ENCODE results near the gene ACSL4.
"Not testable (repeated sequence)": the region's sequence is repeated elsewhere in the genome, so short reads cannot be mapped to it uniquely, and the experiment has no call there.

ACSL4 gene

DNA sequence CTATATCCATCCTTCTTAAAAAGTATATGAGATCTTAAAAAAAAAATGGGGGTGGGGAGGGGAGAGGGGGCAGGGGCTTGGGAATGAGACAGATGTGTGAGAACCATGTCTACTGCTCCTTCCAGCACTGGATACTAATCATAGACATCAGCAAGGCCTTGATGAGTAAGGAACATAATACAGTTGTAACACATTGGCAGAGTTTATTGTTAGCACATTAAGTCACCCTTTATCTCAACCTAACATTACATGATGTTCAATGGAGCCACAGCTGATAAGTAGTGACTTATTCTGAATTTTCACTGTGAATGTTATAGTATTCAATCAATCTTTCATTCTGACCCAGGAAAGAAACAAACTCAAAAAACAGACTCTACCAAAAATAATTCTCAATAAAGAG, 60.8 kb downstream of the ACSL4 start:
- no peak for DNase-seq (ENCODE audit: low read depth, low spot score)

DNA sequence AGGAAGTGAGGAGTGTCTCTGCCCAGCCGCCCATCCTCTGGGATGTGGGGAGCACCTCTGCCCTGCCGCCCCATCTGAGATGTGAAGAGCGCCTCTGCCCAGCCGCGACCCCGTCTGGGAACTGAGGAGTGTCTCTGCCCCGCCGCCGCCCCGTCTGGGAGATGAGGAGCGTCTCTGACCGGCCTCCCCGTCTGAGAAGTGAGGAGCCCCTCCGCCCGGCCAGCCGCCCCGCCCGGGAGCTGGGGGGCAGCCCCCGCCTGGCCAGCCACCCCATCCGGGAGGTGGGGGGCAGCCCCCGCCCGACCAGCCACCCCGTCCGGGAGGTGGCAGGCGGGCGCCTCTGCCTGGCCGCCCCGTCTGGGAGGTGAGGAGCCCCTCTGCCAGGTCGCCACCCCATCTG, 61.9 kb downstream of the ACSL4 start:
- DNase-seq (ENCODE audit: low read depth, low spot score) = not testable (repeated sequence)

GRCh38 chrX:109667986-109668385, 65.1 kb downstream of the ACSL4 start:
- DNase-seq (ENCODE audit: low read depth, low spot score) = no peak

DNA sequence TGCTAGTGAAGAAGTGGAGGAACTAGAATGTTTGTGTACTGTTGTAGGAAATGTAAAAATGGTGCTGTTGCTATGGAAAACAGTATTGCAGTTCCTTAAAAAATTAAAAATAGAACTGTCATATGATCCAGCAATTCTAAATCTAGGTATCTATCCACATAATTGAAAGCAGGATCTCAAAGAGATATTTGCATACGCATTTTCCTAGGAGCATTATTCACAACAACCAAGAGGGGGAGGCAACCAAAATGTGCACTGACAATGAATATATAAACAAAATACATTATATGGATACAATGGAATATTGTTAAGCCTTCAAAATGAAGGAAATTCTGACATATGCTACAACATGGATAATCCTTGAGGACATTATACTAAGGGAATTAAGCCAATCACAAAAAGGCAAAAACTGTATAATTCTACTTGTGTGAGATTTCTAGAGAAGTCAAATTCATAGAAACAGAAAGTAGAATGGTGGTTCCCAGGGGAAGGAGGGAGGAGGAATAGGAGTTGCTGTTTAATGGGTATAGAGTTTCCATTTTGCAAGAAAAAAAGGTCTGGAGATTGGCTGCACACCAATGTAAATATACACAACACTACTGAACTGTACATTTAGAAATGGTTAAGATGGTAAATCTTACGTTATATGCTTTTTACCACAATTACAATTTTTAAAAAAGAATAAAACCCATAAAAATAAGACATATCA, 72.5 kb downstream of the ACSL4 start:
- DNase-seq (ENCODE audit: low read depth, low spot score) = no peak

GRCh38 chrX:109658391-109658790, 74.7 kb downstream of the ACSL4 start:
- no peak for DNase-seq (ENCODE audit: low read depth, low spot score)

GRCh38 chrX:109657364-109657763, 75.7 kb downstream of the ACSL4 start:
- DNase-seq (ENCODE audit: low read depth, low spot score) = not testable (repeated sequence)

- no peak for DNase-seq (ENCODE audit: low read depth, low spot score)
Measured at GRCh38 chrX:109656774-109657173, 76.3 kb downstream of the ACSL4 start.

DNA sequence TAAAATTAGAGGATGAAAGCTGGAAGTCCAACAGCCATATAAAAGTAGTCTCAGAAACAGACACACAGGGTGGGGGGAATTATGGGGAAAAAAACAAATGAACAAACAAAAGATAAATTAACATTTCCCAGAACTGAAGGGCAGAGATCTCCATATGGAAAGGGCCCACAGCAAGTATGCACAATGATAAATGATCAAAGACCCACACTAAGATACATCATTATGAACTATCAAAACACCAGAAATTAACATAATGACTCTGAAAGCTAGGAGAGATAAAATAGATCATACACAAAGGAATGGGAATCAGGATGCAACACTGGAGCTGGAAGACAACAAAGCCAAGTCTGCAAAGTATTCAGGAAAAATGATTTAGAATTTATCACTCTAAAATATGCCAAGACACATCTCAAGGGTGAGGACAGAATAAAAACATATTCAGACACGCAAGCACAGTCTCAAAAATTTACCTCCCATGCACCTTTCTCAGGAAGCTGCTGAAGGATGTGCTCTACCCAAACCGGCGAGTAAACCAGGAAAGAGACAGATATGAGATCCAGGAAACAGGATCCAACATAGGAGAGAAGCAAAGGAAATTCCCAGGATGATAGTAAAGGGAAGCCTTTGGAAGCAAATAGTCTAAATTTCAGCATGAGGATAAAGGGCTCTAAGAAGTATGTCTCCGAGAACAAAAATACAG, 77.4 kb downstream of the ACSL4 start:
- no peak for DNase-seq (ENCODE audit: low read depth, low spot score)

GRCh38 chrX:109654516-109655109, 78.4 kb downstream of the ACSL4 start:
- DNase-seq (ENCODE audit: low read depth, low spot score) = no peak

DNA sequence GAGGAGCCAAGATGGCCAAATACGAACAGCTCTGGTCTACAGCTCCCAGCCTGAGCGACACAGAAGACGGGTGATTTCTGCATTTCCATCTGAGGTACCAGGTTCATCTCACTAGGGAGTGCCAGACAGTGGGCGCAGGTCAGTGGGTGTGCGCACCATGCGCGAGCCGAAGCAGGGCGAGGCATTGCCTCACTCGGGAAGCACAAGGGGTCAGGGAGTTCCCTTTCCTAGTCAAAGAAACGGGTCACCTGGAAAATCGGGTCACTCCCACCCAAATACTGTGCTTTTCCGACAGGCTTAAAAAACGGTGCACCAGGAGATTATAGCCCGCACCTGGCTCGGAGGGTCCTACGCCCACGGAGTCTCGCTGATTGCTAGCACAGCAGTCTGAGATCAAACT, 88.4 kb downstream of the ACSL4 start:
- DNase-seq (ENCODE audit: low read depth, low spot score) = not testable (repeated sequence)

DNA sequence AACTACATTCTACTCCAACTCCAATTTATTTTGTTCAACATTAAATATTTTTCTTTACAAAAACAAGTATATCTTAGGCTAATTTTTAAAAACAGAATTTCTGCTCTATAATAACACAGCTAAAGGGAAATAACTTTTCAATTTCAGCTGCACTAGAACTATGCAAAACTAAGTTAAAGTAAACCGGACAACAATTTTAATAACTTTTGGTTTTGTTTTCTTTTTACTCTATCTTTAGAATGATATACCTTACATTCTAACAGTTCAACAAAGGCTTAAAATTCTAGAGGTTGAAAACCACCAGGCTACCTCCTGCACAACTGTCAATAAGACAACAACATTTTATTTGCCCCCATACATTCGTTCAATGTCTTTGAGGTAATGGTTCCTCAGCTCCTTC, 89.4 kb downstream of the ACSL4 start:
- DNase-seq (ENCODE audit: low read depth, low spot score) = no peak

DNA sequence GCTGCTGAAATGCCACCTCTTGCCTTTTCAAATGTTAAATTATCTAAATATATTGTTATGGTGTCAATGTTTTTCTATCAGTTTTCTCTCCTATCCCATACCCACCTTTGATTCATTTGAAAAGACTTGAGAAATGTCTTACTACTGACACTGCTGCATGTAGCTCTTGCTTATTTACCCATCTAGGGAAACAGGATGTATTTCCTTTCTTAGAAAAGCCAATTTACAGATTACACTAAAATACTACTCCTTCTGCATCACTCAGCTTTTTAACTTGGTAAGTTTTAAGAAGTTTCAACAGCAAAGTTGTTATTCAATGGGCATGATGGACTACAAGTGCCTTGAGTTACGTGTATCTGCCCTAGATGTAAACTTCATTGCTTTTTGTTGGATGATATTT, 94.9 kb downstream of the ACSL4 start:
- DNase-seq (ENCODE audit: low read depth, low spot score) = no peak

GRCh38 chrX:109637477-109637876, 95.6 kb downstream of the ACSL4 start:
- DNase-seq (ENCODE audit: low read depth, low spot score) = not testable (repeated sequence)

- DNase-seq (ENCODE audit: low read depth, low spot score) = peak; percentile 15
Measured at GRCh38 chrX:109635146-109635545, 97.9 kb downstream of the ACSL4 start.

DNA sequence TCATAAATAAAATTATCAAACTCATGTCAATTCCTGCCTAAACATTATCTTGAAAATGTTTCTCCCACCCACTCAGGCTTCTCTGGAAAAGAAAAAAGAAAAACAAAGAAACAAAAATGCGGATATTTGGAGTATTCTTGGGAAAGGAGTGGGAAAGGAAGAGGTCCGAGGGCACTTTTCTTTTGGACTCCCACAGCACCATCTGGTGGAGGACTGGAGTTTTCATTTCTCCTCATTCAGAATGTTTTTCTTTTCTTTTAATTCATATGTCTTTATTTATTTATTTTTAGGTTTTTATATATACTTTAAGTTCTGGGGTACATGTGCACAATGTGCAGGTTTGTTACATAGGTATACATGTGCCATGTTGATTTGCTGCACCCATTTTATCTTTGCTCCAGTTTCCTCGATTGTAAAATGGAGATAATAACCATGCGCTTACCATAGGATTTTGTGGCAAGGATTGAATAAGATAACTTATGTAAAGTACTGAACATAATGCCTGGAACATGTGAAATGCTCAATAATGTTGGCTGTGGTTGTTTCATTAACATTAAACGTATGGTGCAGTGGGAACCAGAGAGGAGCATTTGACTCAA, 100.1 kb downstream of the ACSL4 start:
- DNase-seq (ENCODE audit: low read depth, low spot score) = peak; percentile 39

DNA sequence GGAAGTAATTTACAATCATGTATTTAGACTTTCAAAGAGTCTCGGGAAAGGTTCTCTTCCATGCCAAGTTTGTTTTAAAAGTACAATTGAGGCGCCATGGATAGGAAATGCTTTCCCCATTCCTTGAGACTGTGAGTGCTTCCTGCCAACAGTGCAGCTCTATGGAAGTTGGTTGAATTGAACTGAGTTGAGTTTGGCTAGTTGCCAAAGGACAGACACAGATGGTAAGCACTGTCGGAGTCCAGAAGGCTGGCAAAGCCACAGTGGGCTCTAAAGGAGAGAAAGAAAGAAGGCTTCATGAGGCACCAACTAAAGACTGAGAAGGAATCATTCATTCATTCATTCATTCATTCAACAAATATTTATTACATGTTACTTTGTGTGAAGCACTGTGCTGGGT, 103.7 kb downstream of the ACSL4 start:
- peak; percentile 21 for DNase-seq (ENCODE audit: low read depth, low spot score)

- no peak for DNase-seq (ENCODE audit: low read depth, low spot score)
Measured at GRCh38 chrX:109626637-109627036, 106.4 kb downstream of the ACSL4 start.

GRCh38 chrX:109624641-109625616, 108.1 kb downstream of the ACSL4 start, which contains the start of gene KCNE5:
KCNE5 (minus strand) TSS chrX:109625172; CDS start chrX:109625020, 152 bp downstream.
- DNase-seq (ENCODE audit: low read depth, low spot score) = peak; percentile 21

DNA sequence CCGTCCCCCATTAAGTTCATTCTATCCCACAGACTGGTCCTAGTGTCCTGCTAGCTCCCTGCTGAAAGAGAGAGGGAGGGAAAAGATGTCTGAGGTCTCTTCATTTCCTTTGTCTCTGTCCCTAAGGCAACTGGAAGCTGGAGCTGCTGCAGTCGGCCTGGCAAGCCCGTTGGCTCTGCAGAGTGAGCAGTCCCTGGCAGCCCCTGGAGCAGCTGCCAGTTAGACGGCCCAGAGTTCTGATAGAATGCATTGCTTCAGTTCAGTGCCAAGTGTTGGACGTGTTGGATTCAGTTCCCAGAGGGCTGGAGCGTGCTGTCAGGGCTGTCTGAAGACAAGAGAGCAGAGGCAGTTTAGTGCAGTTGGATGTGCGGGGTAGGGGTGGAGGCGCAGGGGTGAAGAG, 109.1 kb downstream of the ACSL4 start:
- DNase-seq (ENCODE audit: low read depth, low spot score) = no peak

GRCh38 chrX:109622270-109622669, 110.8 kb downstream of the ACSL4 start:
- DNase-seq (ENCODE audit: low read depth, low spot score) = no peak

- DNase-seq (ENCODE audit: low read depth, low spot score) = no peak
Measured at GRCh38 chrX:109619771-109620170, 113.3 kb downstream of the ACSL4 start.
